Gastroesophageal sphincter (tissue), 3 donors: ENCODE data around the gene SPSB1.

ENCODE experiments used
- CTCF ChIP-seq, 4 experiments: fragments of 200-600 bp in 2 of 4; fragments of 450-650 bp in 2 of 4; sonication (generic) in 1 of 4; IDR thresholded peaks; one replicate each; pipeline ENCODE4 v1.5.1; 2017 to 2019; ENCODE audit warnings: antibody characterized with exemption in 4 of 4, mild to moderate bottlenecking in 2 of 4, moderate library complexity in 2 of 4
- EP300 ChIP-seq: sonication (generic); formaldehyde crosslinking; IDR thresholded peaks from one replicate; pipeline ENCODE4 v1.6.1; 2017; ENCODE audit warnings: antibody characterized with exemption, mild to moderate bottlenecking
- POLR2A ChIP-seq, 2 donors: fragments of 450-650 bp; IDR thresholded peaks; one replicate each; pipeline ENCODE4 v1.6.1; 2017; ENCODE audit warnings: antibody characterized with exemption in 2 of 2, mild to moderate bottlenecking in 2 of 2, moderate library complexity in 1 of 2

GRCh38 chr1:9361630-9362260 lies 69.1 kb downstream of the SPSB1 start:
- TF ChIP-seq CTCF (IDR thresholded peaks at IDR 0.05) (no peak), EP300 (no peak), POLR2A (IDR thresholded peaks at IDR 0.05) (no peak)
